Psoas muscle (tissue), 8 donors: Measurements from ENCODE around the gene SMTNL2. TPM values are rescaled to one million over a fixed set of nuclear protein-coding genes. Genes with fewer than 3 reads are reported as not detected.

ENCODE experiments used
- ATAC-seq, 4 donors: fragments of 200-7000 bp; cut with Tn5 transposase; one replicate each; pipeline ENCODE4 v1.9.1; 2020; ENCODE audit warnings: moderate library complexity in 3 of 4, mild to moderate bottlenecking in 2 of 4
- DNase-seq, 2 donors: peaks; one replicate each; pipeline ENCODE4 v3.0.0-alpha.2; 2020
- H3K27ac ChIP-seq: fragments of 200-600 bp; one replicate; pipeline ENCODE4 v1.8.0; 2022
- H3K27me3 ChIP-seq, 3 donors: fragments of 200-600 bp in 1 of 3; one replicate each; pipeline versions ENCODE4 v1.6.1 to v1.8.0; 2013 to 2022; ENCODE audit warnings: low read length in 2 of 3, mild to moderate bottlenecking in 2 of 3, moderate library complexity in 1 of 3; ENCODE audit not compliant: insufficient read depth in 3 of 3
- H3K36me3 ChIP-seq, 2 donors: fragments of 200-600 bp in 1 of 2; one replicate each; pipeline versions ENCODE4 v1.6.1 to v1.8.0; 2013 to 2022; ENCODE audit warnings: low read depth in 1 of 2, mild to moderate bottlenecking in 1 of 2, moderate library complexity in 1 of 2; ENCODE audit not compliant: insufficient read depth in 1 of 2
- H3K4me1 ChIP-seq: fragments of 200-600 bp; one replicate; pipeline ENCODE4 v1.8.0; 2022
- H3K4me3 ChIP-seq: fragments of 200-600 bp; one replicate; pipeline ENCODE4 v1.8.0; 2022; ENCODE audit warnings: mild to moderate bottlenecking
- H3K9me3 ChIP-seq: fragments of 200-600 bp; one replicate; pipeline ENCODE4 v1.8.0; 2022
- WGBS, 3 donors: extraction: QIAGEN DNeasy Blood & Tissue Kit; methylation state at CpG; one replicate each; pipeline versions ENCODE4 v1.1.6 to v1.1.7; 2013; 5-methylcytosine and 5-hydroxymethylcytosine counted together
- intact Hi-C, 2 donors: fragments of 100-400 bp; cut with DNase I; formaldehyde crosslinking; loops; one replicate each; pipeline versions ENCODE4 v1.11.0 to v1.14.2; 2022
- polyA plus RNA-seq, 3 donors: library from polyadenylated mRNA; stranded (reverse); fragments of 200-250 nt; gene quantifications; one replicate each; pipeline ENCODE4 v1.2.3, GENCODE V29; 2013
- total RNA-seq, 4 donors: library from RNA; stranded (reverse); fragmentation: NEBNext Ultra II Directional in 2 of 4; extraction: Animal tissue kit (Norgen Biotek cat#: 25700) in 2 of 4; gene quantifications; one replicate each; pipeline versions ENCODE4 v1.2.1 to v1.2.4, GENCODE V29; 2021 to 2023
- TF ChIP-seq, protein P1 (sequence below): fragments of 200-600 bp; IDR thresholded peaks from one replicate; pipeline ENCODE4 v1.8.0; 2022; ENCODE audit warnings: antibody characterized with exemption
- donor health status: healthy with polysubstance abuse.
- donor health status: DM: no; HTN: no; CAD: no; lungs with moderate emphysema.
- donor health status: Bipolar disorder and iron deficiency.
- donor health status: healthy.
- donor health status: DM: yes; HTN: yes; CAD: no.
- donor health status: DM: no; HTN: no; CAD: no.
- donor health status: DM: no; HTN: no; CAD: no.
- donor health status: DM: yes; HTN: yes; CAD: no.

Gene SMTNL2
- total and polyA plus RNA-seq, 7 donors: 20.7 to 524 (median 318) TPM

GRCh38 chr17:4591529-4591928, 7.2 kb downstream of the SMTNL2 start:
- 25 to 49% (median 29%) methylated on average over 12 of the region's 12 CpGs for WGBS, 3 donors
- intact Hi-C loops: no loop called here
- Histone ChIP-seq H3K36me3 (peaks cover 0 to 51% of the 10 kb centered on the region in 2 donors), H3K27ac (peak overlapping the region; percentile 99), H3K4me3 (peak overlapping the region; percentile 37), H3K9me3 (no peaks in the 10 kb centered on the region), H3K4me1 (peaks cover 64% of the 10 kb centered on the region), H3K27me3 (no peaks in the 10 kb centered on the region)
- TF ChIP-seq, protein P1, sequence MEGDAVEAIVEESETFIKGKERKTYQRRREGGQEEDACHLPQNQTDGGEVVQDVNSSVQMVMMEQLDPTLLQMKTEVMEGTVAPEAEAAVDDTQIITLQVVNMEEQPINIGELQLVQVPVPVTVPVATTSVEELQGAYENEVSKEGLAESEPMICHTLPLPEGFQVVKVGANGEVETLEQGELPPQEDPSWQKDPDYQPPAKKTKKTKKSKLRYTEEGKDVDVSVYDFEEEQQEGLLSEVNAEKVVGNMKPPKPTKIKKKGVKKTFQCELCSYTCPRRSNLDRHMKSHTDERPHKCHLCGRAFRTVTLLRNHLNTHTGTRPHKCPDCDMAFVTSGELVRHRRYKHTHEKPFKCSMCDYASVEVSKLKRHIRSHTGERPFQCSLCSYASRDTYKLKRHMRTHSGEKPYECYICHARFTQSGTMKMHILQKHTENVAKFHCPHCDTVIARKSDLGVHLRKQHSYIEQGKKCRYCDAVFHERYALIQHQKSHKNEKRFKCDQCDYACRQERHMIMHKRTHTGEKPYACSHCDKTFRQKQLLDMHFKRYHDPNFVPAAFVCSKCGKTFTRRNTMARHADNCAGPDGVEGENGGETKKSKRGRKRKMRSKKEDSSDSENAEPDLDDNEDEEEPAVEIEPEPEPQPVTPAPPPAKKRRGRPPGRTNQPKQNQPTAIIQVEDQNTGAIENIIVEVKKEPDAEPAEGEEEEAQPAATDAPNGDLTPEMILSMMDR: no peak
- peak; percentile 39 to 65 (median 54) for ATAC-seq
- DNase-seq: peak in 1 of 2 donors; percentile 85

DNA sequence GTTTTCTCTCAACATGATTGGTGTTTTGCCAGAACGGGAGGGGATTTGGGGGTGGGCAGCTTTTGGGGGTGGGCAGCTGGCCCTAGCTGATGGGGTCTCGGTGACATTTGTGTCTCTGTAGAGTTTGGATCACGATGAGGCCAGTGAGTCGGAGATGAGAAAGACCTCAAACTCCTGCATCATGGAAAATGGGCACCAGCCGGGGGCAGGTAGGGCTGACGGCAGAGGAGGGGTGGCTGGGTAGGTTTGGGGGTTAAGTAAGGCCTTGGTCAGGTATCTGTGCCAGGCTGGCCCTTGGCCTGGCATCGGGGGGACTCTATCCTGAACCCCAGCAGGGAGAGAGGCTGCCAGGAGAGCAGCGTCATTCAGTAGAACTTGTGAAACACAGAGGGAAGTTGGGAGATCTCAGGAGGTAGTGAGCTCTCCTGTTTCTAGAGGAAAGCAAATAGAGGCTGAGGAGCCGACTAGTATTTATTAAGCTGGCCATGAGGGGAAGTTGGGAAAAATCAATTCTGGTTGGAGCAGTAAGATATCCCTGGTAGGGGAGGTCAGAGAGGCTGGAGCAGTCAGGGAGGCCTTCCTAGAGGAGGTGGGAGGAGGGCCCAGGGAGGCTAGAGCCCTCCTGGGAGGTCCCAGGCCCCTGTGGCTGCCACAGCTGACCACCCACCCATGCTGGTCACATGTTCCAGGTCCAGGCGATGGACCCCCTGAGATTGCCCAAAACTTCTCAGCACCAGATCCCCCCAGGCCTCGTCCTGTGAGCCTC, 8.1 kb downstream of the SMTNL2 start:
- ATAC-seq (peak in 1 of 4 donors; percentile 3), DNase-seq (no peak)
- H3K27ac ChIP-seq: peak overlapping the region; percentile 99
- 49 to 69% (median 52%) methylated on average over 10 to 11 of the region's 11 CpGs for WGBS, 3 donors
- H3K27me3 ChIP-seq: no peaks in the 10 kb centered on the region
- peaks cover 73% of the 10 kb centered on the region for H3K4me1 ChIP-seq
- TF ChIP-seq, protein P1: no peak
- H3K4me3 ChIP-seq: peak overlapping the region; percentile 37
- no peaks in the 10 kb centered on the region for H3K9me3 ChIP-seq
- H3K36me3 ChIP-seq: peaks cover 0 to 51% of the 10 kb centered on the region in 2 donors
- intact Hi-C loops: no loop called here

DNA sequence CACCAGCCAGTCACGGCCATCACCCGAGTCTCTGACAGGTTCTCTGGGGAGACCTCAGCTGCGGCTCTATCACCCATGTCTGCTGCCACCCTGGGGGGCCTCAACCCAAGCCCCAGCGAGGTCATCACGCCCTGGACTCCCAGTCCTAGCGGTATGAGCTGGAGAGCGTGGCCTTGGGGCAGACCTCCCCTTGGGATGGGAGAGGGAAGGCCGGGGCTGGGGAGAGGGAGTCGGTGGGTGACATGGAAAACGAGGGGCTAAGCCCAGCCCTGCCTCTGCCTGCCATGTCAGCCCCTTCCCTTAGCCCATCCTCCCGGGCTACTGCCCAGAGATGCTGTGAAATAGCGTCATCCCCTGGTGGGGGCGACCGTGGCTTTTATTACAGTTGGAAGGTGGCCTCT, 8.7 kb downstream of the SMTNL2 start:
- peaks cover 0 to 55% of the 10 kb centered on the region in 2 donors for H3K36me3 ChIP-seq
- H3K9me3 ChIP-seq: no peaks in the 10 kb centered on the region
- H3K4me3 ChIP-seq: peak overlapping the region; percentile 37
- no peaks in the 10 kb centered on the region for H3K27me3 ChIP-seq
- WGBS, 3 donors: 69 to 74% (median 71%) methylated on average over 14 of the region's 14 CpGs
- peaks cover 79% of the 10 kb centered on the region for H3K4me1 ChIP-seq
- DNase-seq (no peak), ATAC-seq (no peak)
- TF ChIP-seq, protein P1: no peak
- intact Hi-C loops: no loop called here
- H3K27ac ChIP-seq: peak overlapping the region; percentile 99

DNA sequence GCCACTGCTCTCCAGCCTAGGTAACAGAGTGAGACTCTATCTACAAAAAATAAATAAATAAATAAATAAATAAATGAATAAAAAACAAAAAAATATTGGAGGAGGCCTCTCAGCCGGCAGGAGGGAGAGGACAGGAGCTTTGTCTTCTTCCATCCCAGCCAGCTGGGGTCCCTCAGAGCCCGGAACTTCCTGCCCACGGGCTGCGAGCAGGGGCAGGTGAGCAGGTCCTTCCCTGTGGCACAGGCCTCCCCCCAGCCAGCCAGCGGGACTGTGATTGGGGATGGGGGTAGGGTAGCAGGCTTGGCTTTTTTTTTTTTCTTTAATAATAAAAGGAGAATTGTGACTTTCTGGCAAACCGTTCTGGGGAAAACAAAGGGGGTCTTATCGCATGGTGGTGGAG, 10.1 kb downstream of the SMTNL2 start:
- Histone ChIP-seq H3K4me1 (peaks cover 84% of the 10 kb centered on the region), H3K36me3 (peaks cover 0 to 59% of the 10 kb centered on the region in 2 donors), H3K4me3 (peak overlapping the region; percentile 7), H3K27me3 (no peaks in the 10 kb centered on the region), H3K9me3 (no peaks in the 10 kb centered on the region), H3K27ac (peak overlapping the region; percentile 99)
- WGBS, 3 donors: 74 to 93% (median 80%) methylated on average over 7 of the region's 7 CpGs
- DNase-seq: no peak
- TF ChIP-seq, protein P1: no peak
- intact Hi-C loops: no loop called here
- no peak for ATAC-seq
